ENCODE data around the gene ARHGAP18. TPM values are rescaled to one million over a fixed set of nuclear protein-coding genes. Genes with fewer than 3 reads are reported as not detected.

The ARHGAP18 gene
- total RNA-seq, 4 donors from 2014 or later = 5.2 to 9.2 (median 6.5) TPM

DNA sequence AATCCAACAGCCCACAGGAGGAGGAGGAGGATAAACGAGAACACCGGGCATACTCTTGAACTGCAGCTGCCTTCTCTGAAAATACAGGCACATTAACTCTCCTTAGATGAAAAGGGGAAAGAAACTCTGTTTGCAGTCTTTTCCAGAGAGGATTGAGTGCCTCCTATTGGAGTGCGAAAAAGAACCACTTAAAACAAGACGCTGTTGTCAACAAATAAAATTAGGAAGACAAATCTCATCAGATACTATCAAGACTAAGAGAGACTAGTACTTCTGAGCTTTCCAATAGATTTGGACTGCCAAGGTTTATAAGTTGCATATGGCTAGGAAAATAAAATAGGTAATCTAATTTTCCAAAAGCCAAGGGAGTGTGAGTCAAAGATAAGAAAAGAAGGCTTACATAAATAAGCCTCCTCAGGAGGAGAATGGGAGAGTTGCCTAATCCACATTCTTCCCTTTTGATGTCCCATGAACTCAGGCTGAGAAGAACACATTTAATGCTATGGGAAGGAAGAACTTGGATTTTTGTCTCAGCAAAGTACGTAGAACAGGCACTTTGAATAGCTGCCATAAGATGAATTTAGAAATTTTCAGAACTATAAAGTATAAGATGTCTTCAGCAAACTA is 154.7 kb downstream of the ARHGAP18 start:
- TF ChIP-seq POLR2A (IDR thresholded peaks at IDR 0.05) = no peak
- TF ChIP-seq, protein P1, sequence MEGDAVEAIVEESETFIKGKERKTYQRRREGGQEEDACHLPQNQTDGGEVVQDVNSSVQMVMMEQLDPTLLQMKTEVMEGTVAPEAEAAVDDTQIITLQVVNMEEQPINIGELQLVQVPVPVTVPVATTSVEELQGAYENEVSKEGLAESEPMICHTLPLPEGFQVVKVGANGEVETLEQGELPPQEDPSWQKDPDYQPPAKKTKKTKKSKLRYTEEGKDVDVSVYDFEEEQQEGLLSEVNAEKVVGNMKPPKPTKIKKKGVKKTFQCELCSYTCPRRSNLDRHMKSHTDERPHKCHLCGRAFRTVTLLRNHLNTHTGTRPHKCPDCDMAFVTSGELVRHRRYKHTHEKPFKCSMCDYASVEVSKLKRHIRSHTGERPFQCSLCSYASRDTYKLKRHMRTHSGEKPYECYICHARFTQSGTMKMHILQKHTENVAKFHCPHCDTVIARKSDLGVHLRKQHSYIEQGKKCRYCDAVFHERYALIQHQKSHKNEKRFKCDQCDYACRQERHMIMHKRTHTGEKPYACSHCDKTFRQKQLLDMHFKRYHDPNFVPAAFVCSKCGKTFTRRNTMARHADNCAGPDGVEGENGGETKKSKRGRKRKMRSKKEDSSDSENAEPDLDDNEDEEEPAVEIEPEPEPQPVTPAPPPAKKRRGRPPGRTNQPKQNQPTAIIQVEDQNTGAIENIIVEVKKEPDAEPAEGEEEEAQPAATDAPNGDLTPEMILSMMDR (IDR thresholded peaks at IDR 0.05 in 4 of 5, conservative IDR thresholded peaks at IDR 0.05 in 1 of 5) = no peak
- H3K27ac ChIP-seq = no peak overlapping the region
- DNase-seq (no peak), ATAC-seq (no peak)
- H3K27me3 ChIP-seq = no peaks in the 10 kb centered on the region
- no peak overlapping the region for H3K4me3 ChIP-seq
- no peaks in the 10 kb centered on the region for H3K36me3 ChIP-seq
- intact Hi-C loops (cut with DNase I; ENCODE audit: low total_unique reads) (no loop called here), in situ Hi-C loops (cut with MboI; ENCODE audit: low sequenced_read_pairs in 4 of 4) (no loop called here)
- H3K4me1 ChIP-seq = no peaks in the 10 kb centered on the region
- H3K9me3 ChIP-seq = no peaks in the 10 kb centered on the region

DNA sequence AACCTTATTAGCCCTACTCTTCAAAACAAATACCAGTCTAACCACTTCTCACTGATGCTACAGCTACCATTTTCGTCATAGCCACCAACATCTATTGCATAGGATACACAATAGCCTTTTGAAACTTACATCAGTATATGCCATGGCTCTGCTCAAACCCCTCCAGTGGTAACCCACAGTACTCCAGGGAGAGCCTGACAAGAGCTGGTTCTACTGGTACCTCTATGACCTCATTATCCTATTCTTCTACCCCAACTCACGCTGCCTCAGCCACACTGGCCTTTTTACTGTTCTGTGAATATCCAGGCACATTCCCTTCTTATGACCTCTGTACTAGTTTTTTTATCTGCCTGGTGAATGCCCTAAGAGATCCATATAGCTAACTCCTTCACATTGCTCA is 157.6 kb downstream of the ARHGAP18 start:
- in situ Hi-C loops (cut with MboI; ENCODE audit: low sequenced_read_pairs in 4 of 4) = no loop called here

DNA sequence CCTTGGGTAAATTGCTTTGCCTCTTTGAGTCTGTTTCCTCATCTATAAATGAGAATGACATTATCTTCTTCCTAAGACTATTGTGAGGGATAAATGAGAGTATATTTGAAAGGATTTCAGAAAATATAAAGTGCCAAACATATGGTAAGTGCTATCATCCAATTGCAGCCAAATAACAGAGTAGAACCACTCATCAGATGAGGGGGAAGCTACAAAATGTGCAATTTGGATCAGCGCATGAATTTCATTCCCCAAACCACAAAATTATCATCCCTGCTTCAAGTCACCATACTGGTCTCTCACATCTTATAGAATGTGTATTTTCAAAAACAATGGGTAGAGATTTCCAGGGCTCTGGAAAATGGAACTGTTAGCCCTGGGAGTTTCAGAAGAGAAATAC is 158.5 kb downstream of the ARHGAP18 start:
- in situ Hi-C loops (cut with MboI; ENCODE audit: low sequenced_read_pairs in 4 of 4) = no loop called here
- H3K36me3 ChIP-seq = no peaks in the 10 kb centered on the region

More for the DNA sequence above, 157.6 kb downstream of the ARHGAP18 start:
- Histone ChIP-seq H3K27me3 (no peaks in the 10 kb centered on the region), H3K27ac (no peak overlapping the region), H3K4me1 (no peaks in the 10 kb centered on the region), H3K9me3 (no peaks in the 10 kb centered on the region), H3K4me3 (no peak overlapping the region), H3K36me3 (no peaks in the 10 kb centered on the region)
- intact Hi-C loops (cut with DNase I; ENCODE audit: low total_unique reads) = no loop called here
- DNase-seq (no peak), ATAC-seq (no peak)
- no peak for TF ChIP-seq POLR2A (IDR thresholded peaks at IDR 0.05)
- TF ChIP-seq, protein P1 (IDR thresholded peaks at IDR 0.05 in 4 of 5, conservative IDR thresholded peaks at IDR 0.05 in 1 of 5) = no peak

DNA sequence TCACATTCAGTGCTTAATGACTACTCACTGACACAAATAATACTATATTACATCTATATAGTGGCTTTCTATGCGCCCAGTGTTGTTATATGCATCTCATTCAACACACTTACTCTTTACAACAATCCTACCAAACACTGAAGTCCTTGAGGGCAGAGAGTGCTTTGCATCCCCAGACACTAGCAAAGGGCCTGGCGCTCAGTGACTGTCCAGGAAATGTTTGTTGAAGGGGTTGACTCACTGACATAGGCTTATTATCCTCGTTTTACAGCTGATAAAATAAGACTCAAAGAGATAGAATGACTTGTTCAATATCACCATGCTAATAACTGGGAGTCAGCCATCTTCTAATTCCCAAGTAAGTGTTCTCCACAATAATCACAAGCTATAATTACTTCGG is 163.3 kb downstream of the ARHGAP18 start:
- in situ Hi-C loops (cut with MboI; ENCODE audit: low sequenced_read_pairs in 4 of 4) (no loop called here), intact Hi-C loops (cut with DNase I; ENCODE audit: low total_unique reads) (no loop called here)
- Histone ChIP-seq H3K27ac (no peak overlapping the region), H3K4me3 (no peak overlapping the region), H3K36me3 (no peaks in the 10 kb centered on the region), H3K27me3 (no peaks in the 10 kb centered on the region), H3K9me3 (no peaks in the 10 kb centered on the region), H3K4me1 (no peaks in the 10 kb centered on the region)
- ATAC-seq (no peak), DNase-seq (no peak)
- TF ChIP-seq POLR2A (IDR thresholded peaks at IDR 0.05) = no peak
- TF ChIP-seq, protein P1 (IDR thresholded peaks at IDR 0.05 in 4 of 5, conservative IDR thresholded peaks at IDR 0.05 in 1 of 5) = no peak

More for the DNA sequence above, 158.5 kb downstream of the ARHGAP18 start:
- Histone ChIP-seq H3K27ac (no peak overlapping the region), H3K4me3 (no peak overlapping the region), H3K27me3 (no peaks in the 10 kb centered on the region), H3K9me3 (no peaks in the 10 kb centered on the region), H3K4me1 (no peaks in the 10 kb centered on the region)
- intact Hi-C loops (cut with DNase I; ENCODE audit: low total_unique reads) = no loop called here
- DNase-seq = no peak
- TF ChIP-seq, protein P1 (IDR thresholded peaks at IDR 0.05 in 4 of 5, conservative IDR thresholded peaks at IDR 0.05 in 1 of 5) = no peak
- TF ChIP-seq POLR2A (IDR thresholded peaks at IDR 0.05) = no peak
- ATAC-seq = no peak

All from gastrocnemius medialis (tissue), 4 donors.